Epithelial cell of esophagus (primary cell): Measurements from ENCODE around the gene CASS4.

ENCODE experiments used
- DNase-seq: peaks from one replicate; pipeline ENCODE4 v3.0.0; 2010; ENCODE audit warnings: low read depth
- H3K4me3 ChIP-seq: 2 replicates; pipeline ENCODE4 v1.5.1; 2011; ENCODE audit warnings: mild to moderate bottlenecking, low read length, control low read depth
- TF ChIP-seq, protein P1 (sequence below): IDR thresholded peaks from 2 replicates; pipeline ENCODE4 v1.5.1; 2011; ENCODE audit warnings: low read depth, mild to moderate bottlenecking, low read length, control low read depth, inconsistent platforms; ENCODE audit not compliant: insufficient read depth; ENCODE audit errors: missing control alignments

Gene CASS4

DNA sequence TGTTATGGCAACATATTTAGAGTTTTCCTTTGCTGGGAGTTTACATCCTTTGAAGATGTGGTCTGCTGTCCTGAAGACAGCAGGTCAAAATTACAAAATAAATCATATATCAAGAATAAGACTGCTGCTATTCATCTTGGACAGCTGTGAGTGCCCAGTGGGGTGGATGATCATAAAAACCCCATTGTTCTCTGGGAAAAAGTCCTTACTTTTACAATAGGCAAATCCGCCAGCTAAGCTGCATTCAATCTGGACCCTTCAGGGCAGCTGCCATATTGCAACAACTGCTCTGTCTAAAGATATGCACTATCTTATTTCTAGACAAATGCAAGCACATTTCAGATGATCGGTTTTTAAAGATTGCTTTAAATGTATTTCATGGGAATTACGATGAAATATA lies 19.4 kb downstream of the CASS4 start:
- DNase-seq: no peak
- H3K4me3 ChIP-seq: no peak overlapping the region
- TF ChIP-seq, protein P1, sequence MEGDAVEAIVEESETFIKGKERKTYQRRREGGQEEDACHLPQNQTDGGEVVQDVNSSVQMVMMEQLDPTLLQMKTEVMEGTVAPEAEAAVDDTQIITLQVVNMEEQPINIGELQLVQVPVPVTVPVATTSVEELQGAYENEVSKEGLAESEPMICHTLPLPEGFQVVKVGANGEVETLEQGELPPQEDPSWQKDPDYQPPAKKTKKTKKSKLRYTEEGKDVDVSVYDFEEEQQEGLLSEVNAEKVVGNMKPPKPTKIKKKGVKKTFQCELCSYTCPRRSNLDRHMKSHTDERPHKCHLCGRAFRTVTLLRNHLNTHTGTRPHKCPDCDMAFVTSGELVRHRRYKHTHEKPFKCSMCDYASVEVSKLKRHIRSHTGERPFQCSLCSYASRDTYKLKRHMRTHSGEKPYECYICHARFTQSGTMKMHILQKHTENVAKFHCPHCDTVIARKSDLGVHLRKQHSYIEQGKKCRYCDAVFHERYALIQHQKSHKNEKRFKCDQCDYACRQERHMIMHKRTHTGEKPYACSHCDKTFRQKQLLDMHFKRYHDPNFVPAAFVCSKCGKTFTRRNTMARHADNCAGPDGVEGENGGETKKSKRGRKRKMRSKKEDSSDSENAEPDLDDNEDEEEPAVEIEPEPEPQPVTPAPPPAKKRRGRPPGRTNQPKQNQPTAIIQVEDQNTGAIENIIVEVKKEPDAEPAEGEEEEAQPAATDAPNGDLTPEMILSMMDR: no peak

DNA sequence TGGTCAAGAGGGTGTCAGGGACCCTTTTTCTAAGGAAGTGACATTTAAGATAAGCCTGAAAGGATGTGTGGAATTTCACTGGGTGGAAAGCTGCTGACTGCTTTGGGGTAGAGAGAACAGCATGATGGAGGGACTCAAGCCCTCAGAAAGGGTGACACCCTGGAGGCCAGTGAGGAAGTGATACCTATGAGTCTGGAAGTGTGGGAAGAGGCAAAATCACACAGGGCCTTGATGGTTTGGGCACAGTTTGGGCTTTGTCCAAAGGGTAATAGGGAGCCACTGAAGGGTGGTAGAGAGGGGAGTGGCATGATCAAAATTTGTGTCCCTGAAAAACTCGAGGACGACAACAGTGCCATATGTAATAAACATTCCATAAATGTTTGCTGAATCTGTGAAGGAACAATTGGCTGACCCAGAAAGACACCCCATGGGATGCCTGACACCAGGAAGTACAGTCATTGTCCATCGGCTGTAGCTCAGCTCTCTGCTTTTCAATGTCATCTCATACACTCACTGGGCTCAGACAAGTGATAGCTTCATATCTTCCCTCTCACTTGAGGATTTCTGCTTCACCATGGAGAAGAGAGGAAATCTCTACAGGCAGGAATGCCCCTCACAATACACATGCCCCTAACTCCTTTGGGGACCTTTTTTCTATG lies 21.3 kb downstream of the CASS4 start:
- no peak overlapping the region for H3K4me3 ChIP-seq
- TF ChIP-seq, protein P1: no peak
- no peak for DNase-seq

GRCh38 chr20:56433880-56434255 lies 21.8 kb downstream of the CASS4 start:
- no peak overlapping the region for H3K4me3 ChIP-seq
- TF ChIP-seq, protein P1: no peak
- peak; percentile 28 for DNase-seq

DNA sequence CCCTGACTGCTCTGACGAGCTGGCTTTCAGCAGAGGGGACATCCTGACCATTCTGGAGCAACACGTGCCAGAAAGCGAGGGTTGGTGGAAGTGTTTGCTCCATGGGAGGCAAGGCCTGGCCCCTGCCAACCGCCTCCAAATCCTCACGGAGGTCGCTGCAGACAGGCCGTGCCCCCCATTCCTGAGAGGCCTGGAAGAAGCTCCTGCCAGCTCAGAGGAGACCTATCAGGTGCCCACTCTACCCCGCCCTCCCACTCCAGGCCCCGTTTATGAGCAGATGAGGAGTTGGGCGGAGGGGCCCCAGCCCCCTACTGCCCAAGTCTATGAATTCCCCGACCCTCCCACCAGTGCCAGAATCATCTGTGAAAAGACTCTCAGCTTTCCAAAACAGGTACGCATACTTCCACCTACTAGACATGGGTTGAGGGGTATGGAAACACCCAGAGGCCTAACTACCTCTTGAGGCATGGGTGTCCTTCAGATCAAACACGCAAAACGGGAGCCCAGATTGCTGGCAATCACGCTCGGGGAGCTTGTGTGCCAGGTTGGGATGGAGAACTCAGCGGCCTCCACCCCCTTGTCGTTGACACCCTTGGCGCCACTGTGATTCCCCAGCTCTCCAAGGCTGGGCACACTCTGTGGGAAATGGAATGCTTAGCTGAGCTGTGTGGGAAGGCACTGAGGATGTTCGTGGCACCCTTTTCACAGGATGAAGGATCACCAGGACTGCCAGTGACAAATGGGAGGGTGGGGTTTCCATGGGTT lies 25.3 kb downstream of the CASS4 start:
- DNase-seq: no peak
- H3K4me3 ChIP-seq: no peak overlapping the region
- TF ChIP-seq, protein P1: no peak

DNA sequence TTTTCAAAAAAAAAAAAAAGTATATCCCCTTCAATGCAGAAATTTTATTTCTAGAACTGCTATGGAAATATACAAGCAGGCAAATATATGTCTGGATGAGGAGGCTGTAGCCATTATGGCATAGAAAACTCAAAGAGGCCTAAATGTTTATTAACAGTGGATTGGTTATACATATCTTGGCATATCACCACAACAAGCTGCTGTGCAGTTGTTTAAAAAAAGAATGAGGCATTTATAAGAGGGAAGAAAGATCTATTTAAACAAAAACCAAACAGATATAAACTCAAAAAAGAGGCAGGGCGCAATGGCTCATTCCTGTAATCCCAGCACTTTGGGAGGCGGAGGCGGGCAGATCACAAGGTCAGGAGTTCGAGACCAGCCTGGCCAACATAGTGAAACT lies 26.2 kb downstream of the CASS4 start:
- H3K4me3 ChIP-seq: no peak overlapping the region
- no peak for DNase-seq
- TF ChIP-seq, protein P1: no peak

GRCh38 chr20:56439771-56440291 lies 27.8 kb downstream of the CASS4 start:
- peak; percentile 13 for DNase-seq
- H3K4me3 ChIP-seq: no peak overlapping the region
- TF ChIP-seq, protein P1: no peak
